Measurements from ENCODE around the gene DYNC2I2. TPM values are rescaled to one million over a fixed set of nuclear protein-coding genes. Genes with fewer than 3 reads are reported as not detected.

The DYNC2I2 gene
- total RNA-seq = 31.8 TPM

GRCh38 chr9:128656416-128657343 lies at the start of gene DYNC2I2:
Gene DYNC2I2, minus strand, starts transcription at chr9:128656847. Its CDS starts 121 bp downstream, at chr9:128656726.
- Histone ChIP-seq H3K4me3 (ENCODE audit: low read length in 3 of 3) (peak within 1 kb of the TSS; percentile 86 to 94 (median 93)), H3K4me1 (ENCODE audit: control insufficient read depth in 3 of 3, insufficient read depth in 3 of 3, low read length in 3 of 3) (peaks cover 0 to 8% (median 2%) of the 10 kb centered on the region in 3 donors), H3K27me3 (ENCODE audit: control insufficient read depth in 3 of 3, insufficient read depth in 3 of 3, low read length in 3 of 3) (no peaks in the 10 kb centered on the region), H3K9me3 (ENCODE audit: control insufficient read depth in 3 of 3, low read length in 3 of 3) (no peaks in the 10 kb centered on the region), H3K27ac (ENCODE audit: low read depth, low read length) (peak within 1 kb of the TSS; percentile 96), H3K36me3 (ENCODE audit: control insufficient read depth in 3 of 3, insufficient read depth in 3 of 3, low read length in 3 of 3) (no peaks in the 10 kb centered on the region), H3K9ac (ENCODE audit: low read depth in 1 of 3, low read length in 3 of 3) (peak within 1 kb of the TSS; percentile 83 to 100 (median 95))

GRCh38 chr9:128706045-128706444 lies 49.4 kb upstream of the DYNC2I2 start:
- Histone ChIP-seq H3K9me3 (ENCODE audit: control insufficient read depth in 3 of 3, low read length in 3 of 3) (no peaks in the 10 kb centered on the region), H3K4me1 (ENCODE audit: control insufficient read depth in 3 of 3, insufficient read depth in 3 of 3, low read length in 3 of 3) (peaks cover 0 to 5% (median 4%) of the 10 kb centered on the region in 3 donors), H3K36me3 (ENCODE audit: control insufficient read depth in 3 of 3, insufficient read depth in 3 of 3, low read length in 3 of 3) (no peaks in the 10 kb centered on the region), H3K27ac (ENCODE audit: low read depth, low read length) (no peak overlapping the region), H3K4me3 (ENCODE audit: low read length in 3 of 3) (no peak overlapping the region), H3K9ac (ENCODE audit: low read depth in 1 of 3, low read length in 3 of 3) (peak overlapping the region in 1 of 3 donors; percentile 3), H3K27me3 (ENCODE audit: control insufficient read depth in 3 of 3, insufficient read depth in 3 of 3, low read length in 3 of 3) (no peaks in the 10 kb centered on the region)

- Histone ChIP-seq H3K4me1 (ENCODE audit: control insufficient read depth in 3 of 3, insufficient read depth in 3 of 3, low read length in 3 of 3) (peaks cover 0 to 5% (median 4%) of the 10 kb centered on the region in 3 donors), H3K27ac (ENCODE audit: low read depth, low read length) (no peak overlapping the region), H3K9ac (ENCODE audit: low read depth in 1 of 3, low read length in 3 of 3) (peak overlapping the region in 1 of 3 donors; percentile 3)
These were observed 48.7 kb upstream of the DYNC2I2 start for GRCh38 chr9:128705051-128705965.

GRCh38 chr9:128704356-128704670 lies 47.7 kb upstream of the DYNC2I2 start:
- peaks cover 0 to 5% (median 4%) of the 10 kb centered on the region in 3 donors for H3K4me1 ChIP-seq (ENCODE audit: control insufficient read depth in 3 of 3, insufficient read depth in 3 of 3, low read length in 3 of 3)
- no peak overlapping the region for H3K27ac ChIP-seq (ENCODE audit: low read depth, low read length)
- H3K36me3 ChIP-seq (ENCODE audit: control insufficient read depth in 3 of 3, insufficient read depth in 3 of 3, low read length in 3 of 3) = no peaks in the 10 kb centered on the region
- H3K27me3 ChIP-seq (ENCODE audit: control insufficient read depth in 3 of 3, insufficient read depth in 3 of 3, low read length in 3 of 3) = no peaks in the 10 kb centered on the region
- H3K9me3 ChIP-seq (ENCODE audit: control insufficient read depth in 3 of 3, low read length in 3 of 3) = no peaks in the 10 kb centered on the region
- no peak overlapping the region for H3K4me3 ChIP-seq (ENCODE audit: low read length in 3 of 3)
- H3K9ac ChIP-seq (ENCODE audit: low read depth in 1 of 3, low read length in 3 of 3) = no peak overlapping the region

More at GRCh38 chr9:128705051-128705965, 48.7 kb upstream of the DYNC2I2 start:
- H3K4me3 ChIP-seq (ENCODE audit: low read length in 3 of 3) = no peak overlapping the region
- no peaks in the 10 kb centered on the region for H3K9me3 ChIP-seq (ENCODE audit: control insufficient read depth in 3 of 3, low read length in 3 of 3)
- H3K36me3 ChIP-seq (ENCODE audit: control insufficient read depth in 3 of 3, insufficient read depth in 3 of 3, low read length in 3 of 3) = no peaks in the 10 kb centered on the region
- no peaks in the 10 kb centered on the region for H3K27me3 ChIP-seq (ENCODE audit: control insufficient read depth in 3 of 3, insufficient read depth in 3 of 3, low read length in 3 of 3)

GRCh38 chr9:128703616-128704355 lies 47.1 kb upstream of the DYNC2I2 start:
- Histone ChIP-seq H3K27ac (ENCODE audit: low read depth, low read length) (peak overlapping the region; percentile 47), H3K36me3 (ENCODE audit: control insufficient read depth in 3 of 3, insufficient read depth in 3 of 3, low read length in 3 of 3) (no peaks in the 10 kb centered on the region), H3K27me3 (ENCODE audit: control insufficient read depth in 3 of 3, insufficient read depth in 3 of 3, low read length in 3 of 3) (no peaks in the 10 kb centered on the region), H3K9me3 (ENCODE audit: control insufficient read depth in 3 of 3, low read length in 3 of 3) (no peaks in the 10 kb centered on the region), H3K4me3 (ENCODE audit: low read length in 3 of 3) (peak overlapping the region in 2 of 3 donors; percentile 68 to 71), H3K9ac (ENCODE audit: low read depth in 1 of 3, low read length in 3 of 3) (peak overlapping the region in 2 of 3 donors; percentile 57 to 70), H3K4me1 (ENCODE audit: control insufficient read depth in 3 of 3, insufficient read depth in 3 of 3, low read length in 3 of 3) (peaks cover 0 to 5% (median 4%) of the 10 kb centered on the region in 3 donors)

- H3K4me1 ChIP-seq (ENCODE audit: control insufficient read depth in 3 of 3, insufficient read depth in 3 of 3, low read length in 3 of 3) = peaks cover 0 to 5% (median 4%) of the 10 kb centered on the region in 3 donors
- H3K9ac ChIP-seq (ENCODE audit: low read depth in 1 of 3, low read length in 3 of 3) = peak overlapping the region; percentile 57 to 77 (median 70)
- no peaks in the 10 kb centered on the region for H3K27me3 ChIP-seq (ENCODE audit: control insufficient read depth in 3 of 3, insufficient read depth in 3 of 3, low read length in 3 of 3)
- peak overlapping the region; percentile 54 to 71 (median 68) for H3K4me3 ChIP-seq (ENCODE audit: low read length in 3 of 3)
- H3K36me3 ChIP-seq (ENCODE audit: control insufficient read depth in 3 of 3, insufficient read depth in 3 of 3, low read length in 3 of 3) = no peaks in the 10 kb centered on the region
- no peaks in the 10 kb centered on the region for H3K9me3 ChIP-seq (ENCODE audit: control insufficient read depth in 3 of 3, low read length in 3 of 3)
- peak overlapping the region; percentile 47 for H3K27ac ChIP-seq (ENCODE audit: low read depth, low read length)
These were observed 46.4 kb upstream of the DYNC2I2 start for GRCh38 chr9:128702949-128703615.

GRCh38 chr9:128702445-128702948 lies 45.9 kb upstream of the DYNC2I2 start, which contains the start of gene PKN3:
Gene PKN3, plus strand, starts transcription at chr9:128702503. Its CDS starts 413 bp downstream, at chr9:128702916.
- Histone ChIP-seq H3K9ac (ENCODE audit: low read depth in 1 of 3, low read length in 3 of 3) (peak within 1 kb of the TSS; percentile 57 to 77 (median 70)), H3K27me3 (ENCODE audit: control insufficient read depth in 3 of 3, insufficient read depth in 3 of 3, low read length in 3 of 3) (no peaks in the 10 kb centered on the region)

GRCh38 chr9:128701227-128701854 lies 44.7 kb upstream of the DYNC2I2 start:
- Histone ChIP-seq H3K4me3 (ENCODE audit: low read length in 3 of 3) (no peak overlapping the region), H3K27ac (ENCODE audit: low read depth, low read length) (no peak overlapping the region), H3K27me3 (ENCODE audit: control insufficient read depth in 3 of 3, insufficient read depth in 3 of 3, low read length in 3 of 3) (no peaks in the 10 kb centered on the region), H3K36me3 (ENCODE audit: control insufficient read depth in 3 of 3, insufficient read depth in 3 of 3, low read length in 3 of 3) (peaks cover 0 to 9% (median 0%) of the 10 kb centered on the region in 3 donors), H3K4me1 (ENCODE audit: control insufficient read depth in 3 of 3, insufficient read depth in 3 of 3, low read length in 3 of 3) (peaks cover 0 to 5% (median 4%) of the 10 kb centered on the region in 3 donors), H3K9me3 (ENCODE audit: control insufficient read depth in 3 of 3, low read length in 3 of 3) (no peaks in the 10 kb centered on the region), H3K9ac (ENCODE audit: low read depth in 1 of 3, low read length in 3 of 3) (peak overlapping the region in 1 of 3 donors; percentile 18)

More at GRCh38 chr9:128702445-128702948, 45.9 kb upstream of the DYNC2I2 start, which contains the start of gene PKN3:
- Histone ChIP-seq H3K9me3 (ENCODE audit: control insufficient read depth in 3 of 3, low read length in 3 of 3) (no peaks in the 10 kb centered on the region), H3K4me3 (ENCODE audit: low read length in 3 of 3) (peak within 1 kb of the TSS; percentile 56 to 71 (median 68)), H3K27ac (ENCODE audit: low read depth, low read length) (peak within 1 kb of the TSS; percentile 47), H3K4me1 (ENCODE audit: control insufficient read depth in 3 of 3, insufficient read depth in 3 of 3, low read length in 3 of 3) (peaks cover 0 to 5% (median 4%) of the 10 kb centered on the region in 3 donors), H3K36me3 (ENCODE audit: control insufficient read depth in 3 of 3, insufficient read depth in 3 of 3, low read length in 3 of 3) (no peaks in the 10 kb centered on the region)
